ENCODE measurements around the gene EDEM1.
"Not testable (repeated sequence)": the region's sequence is repeated elsewhere in the genome, so short reads cannot be mapped to it uniquely, and the experiment has no call there.

Gene EDEM1

GRCh38 chr3:5170975-5171374, 16.5 kb upstream of the EDEM1 start:
- TF ChIP-seq CTCF (conservative IDR thresholded peaks at IDR 0.05; ENCODE audit: low read depth, low read length) = no peak
- H3K4me3 ChIP-seq (ENCODE audit: low read depth, low read length) = no peak overlapping the region
- no peak for DNase-seq (ENCODE audit: low read depth)

GRCh38 chr3:5172018-5172417, 15.5 kb upstream of the EDEM1 start:
- no peak for DNase-seq (ENCODE audit: low read depth)
- H3K4me3 ChIP-seq (ENCODE audit: low read depth, low read length) = no peak overlapping the region
- no peak for TF ChIP-seq CTCF (conservative IDR thresholded peaks at IDR 0.05; ENCODE audit: low read depth, low read length)

GRCh38 chr3:5179036-5179435, 8.5 kb upstream of the EDEM1 start:
- not testable (repeated sequence) for H3K4me3 ChIP-seq (ENCODE audit: low read depth, low read length); DNase-seq (ENCODE audit: low read depth)

GRCh38 chr3:5181469-5182141, 5.9 kb upstream of the EDEM1 start:
- TF ChIP-seq CTCF (conservative IDR thresholded peaks at IDR 0.05; ENCODE audit: low read depth, low read length) = no peak
- no peak for DNase-seq (ENCODE audit: low read depth)
- H3K4me3 ChIP-seq (ENCODE audit: low read depth, low read length) = no peak overlapping the region

- H3K4me3 ChIP-seq (ENCODE audit: low read depth, low read length); DNase-seq (ENCODE audit: low read depth): not testable (repeated sequence)
Observed at GRCh38 chr3:5183714-5184113, 3.8 kb upstream of the EDEM1 start.

GRCh38 chr3:5184499-5184898, 3.0 kb upstream of the EDEM1 start:
- no peak overlapping the region for H3K4me3 ChIP-seq (ENCODE audit: low read depth, low read length)
- no peak for TF ChIP-seq CTCF (conservative IDR thresholded peaks at IDR 0.05; ENCODE audit: low read depth, low read length)
- no peak for DNase-seq (ENCODE audit: low read depth)

GRCh38 chr3:5185093-5185673, 2.3 kb upstream of the EDEM1 start:
- no peak overlapping the region for H3K4me3 ChIP-seq (ENCODE audit: low read depth, low read length)
- DNase-seq (ENCODE audit: low read depth) = no peak
- TF ChIP-seq CTCF (conservative IDR thresholded peaks at IDR 0.05; ENCODE audit: low read depth, low read length) = no peak

- no peak for TF ChIP-seq CTCF (conservative IDR thresholded peaks at IDR 0.05; ENCODE audit: low read depth, low read length)
- no peak for DNase-seq (ENCODE audit: low read depth)
- H3K4me3 ChIP-seq (ENCODE audit: low read depth, low read length) = peak overlapping the region; percentile 68
Observed at GRCh38 chr3:5186089-5186857, 1.2 kb upstream of the EDEM1 start.
